CD4-positive, alpha-beta T cell (primary cell): ENCODE results near the gene POC1B. TPM values are rescaled to one million over a fixed set of nuclear protein-coding genes. Genes with fewer than 3 reads are reported as not detected.

Experiments
- ATAC-seq: fragments of 200-7000 bp; cut with Tn5 transposase; one replicate; pipeline ENCODE4 v1.10.0; 2022; ENCODE audit warnings: mild to moderate bottlenecking; ENCODE audit not compliant: poor library complexity
- CTCF ChIA-PET: fragments of 350-600 bp; sonication (Branson Sonifier 250); formaldehyde crosslinking; loops from one replicate; lab custom pipeline; 2021; ENCODE audit warnings: antibody characterized with exemption, inconsistent platforms; lab: Charles Lee
- POLR2A ChIA-PET: fragments of 350-600 bp; sonication (Branson Sonifier 250); formaldehyde crosslinking; loops from one replicate; lab custom pipeline; 2021; ENCODE audit warnings: antibody characterized with exemption, inconsistent platforms; lab: Charles Lee
- DNase-seq, 14 experiments: peaks; one replicate each; pipeline ENCODE4 v3.0.0-alpha.2; 2013 to 2020; ENCODE audit warnings: mixed read lengths in 2 of 14
- H3K27ac ChIP-seq, 2 donors: one replicate each; pipeline versions ENCODE4 v1.5.1 to v1.7.0; 2013; ENCODE audit warnings: low read length in 2 of 2, low read depth in 1 of 2, mild to moderate bottlenecking in 1 of 2
- H3K27me3 ChIP-seq, 2 experiments: 1 replicate in 1 of 2; 2 replicates in 1 of 2; pipeline versions ENCODE4 v1.6.1 to v1.7.0; 2013; ENCODE audit warnings: low read length in 2 of 2, control low read depth in 1 of 2, mild to moderate bottlenecking in 1 of 2, moderate library complexity in 1 of 2; ENCODE audit not compliant: insufficient read depth in 2 of 2, control insufficient read depth in 1 of 2
- H3K36me3 ChIP-seq: one replicate; pipeline ENCODE4 v1.6.1; 2013; ENCODE audit warnings: low read length, control low read depth; ENCODE audit not compliant: insufficient read depth
- H3K4me1 ChIP-seq: one replicate; pipeline ENCODE4 v1.6.1; 2013; ENCODE audit warnings: low read length, control low read depth; ENCODE audit not compliant: insufficient read depth
- H3K4me3 ChIP-seq: one replicate; pipeline ENCODE4 v1.5.1; 2013; ENCODE audit warnings: mild to moderate bottlenecking, low read length, moderate library complexity
- H3K9me3 ChIP-seq, 2 experiments: 1 replicate in 1 of 2; 2 replicates in 1 of 2; pipeline versions ENCODE4 v1.6.1 to v1.7.0; 2013; ENCODE audit warnings: low read length in 2 of 2, mild to moderate bottlenecking in 2 of 2, control low read depth in 1 of 2, moderate library complexity in 1 of 2; ENCODE audit not compliant: control insufficient read depth in 1 of 2, insufficient read depth in 1 of 2
- H3K27ac Mint-ChIP-seq: one replicate; pipeline ENCODE4 v1.8.0; 2020; ENCODE audit warnings: mixed read lengths
- H3K27me3 Mint-ChIP-seq: one replicate; pipeline ENCODE4 v1.8.0; 2021; ENCODE audit warnings: mixed read lengths
- H3K36me3 Mint-ChIP-seq: one replicate; pipeline ENCODE4 v1.8.0; 2021; ENCODE audit warnings: low read depth, mixed read lengths
- H3K4me1 Mint-ChIP-seq: one replicate; pipeline ENCODE4 v1.8.0; 2021; ENCODE audit warnings: low read depth, mixed read lengths
- H3K4me3 Mint-ChIP-seq: one replicate; pipeline ENCODE4 v1.8.0; 2020; ENCODE audit warnings: mild to moderate bottlenecking, mixed read lengths
- H3K9me3 Mint-ChIP-seq: one replicate; pipeline ENCODE4 v1.8.0; 2020; ENCODE audit warnings: mixed read lengths
- intact Hi-C, 2 experiments: fragments of 100-400 bp; cut with DNase I in 1 of 2; cut with micrococcal nuclease in 1 of 2; formaldehyde crosslinking; loops; one replicate each; pipeline versions ENCODE4 v1.15.1 to v1.9.0; 2023 to 2025; cut with DNase I, micrococcal nuclease
- total RNA-seq, 174 experiments: library from RNA in 2 of 174; stranded (reverse) in 2 of 174; gene quantifications; one replicate each; pipeline ENCODE4 v1.2.3 and lab custom pipeline; 2021 to 2026
- TF ChIP-seq, protein P1 (sequence below): fragments of 200-600 bp; IDR thresholded peaks from one replicate; pipeline ENCODE4 v1.8.0; 2022; ENCODE audit warnings: antibody characterized with exemption, mild to moderate bottlenecking

POC1B gene
- total RNA-seq, 2 experiments from 2014 or later: 14.9 to 16.2 TPM

DNA sequence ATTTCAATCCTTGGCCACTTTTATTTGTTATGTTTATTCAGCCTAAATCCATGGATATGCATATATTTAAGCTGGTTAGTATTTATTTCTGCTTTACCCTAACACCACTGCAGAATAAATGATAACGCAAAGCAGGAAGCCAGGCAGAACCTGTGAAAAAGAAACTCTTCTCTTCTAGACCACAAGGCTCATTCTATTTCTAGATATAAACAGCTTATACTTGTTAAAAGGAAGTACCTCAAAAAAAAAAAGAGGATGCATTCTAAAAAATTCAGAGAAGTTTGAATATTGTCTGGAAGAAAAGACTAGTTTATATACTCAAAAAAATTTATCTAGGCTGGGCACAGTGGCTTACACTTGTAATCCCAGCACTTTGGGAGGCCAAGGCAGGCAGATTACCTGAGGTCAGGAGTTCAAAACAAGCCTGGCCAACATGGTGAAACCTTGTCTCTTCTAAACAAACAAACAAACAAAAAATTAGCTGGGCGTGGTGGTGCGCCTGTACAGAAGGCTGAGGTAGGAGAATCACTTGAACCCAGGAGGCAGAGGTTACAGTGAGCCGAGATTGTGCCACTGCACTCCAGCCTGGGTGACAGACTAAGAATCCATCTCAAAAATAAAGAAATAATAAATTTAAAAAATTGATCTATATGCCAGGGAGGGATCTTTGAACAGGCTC, 57.1 kb downstream of the POC1B start:
- Mint-ChIP-seq H3K27me3 (no peaks in the 10 kb centered on the region), H3K4me3 (peak overlapping the region; percentile 66), H3K9me3 (no peaks in the 10 kb centered on the region), H3K36me3 (no peaks in the 10 kb centered on the region), H3K4me1 (peaks cover 47% of the 10 kb centered on the region), H3K27ac (peak overlapping the region; percentile 82)
- Histone ChIP-seq H3K36me3 (no peaks in the 10 kb centered on the region), H3K9me3 (no peaks in the 10 kb centered on the region), H3K27ac (peak overlapping the region; percentile 34 to 62), H3K4me1 (peaks cover 17% of the 10 kb centered on the region), H3K27me3 (no peaks in the 10 kb centered on the region), H3K4me3 (no peak overlapping the region)
- ChIA-PET CTCF (interaction anchor here (0.8 to 2.2 kb wide), 3 partner anchors 438 to 451 kb away, joined by 3 to 6 read pairs (median 3); no protein-coding TSS in a partner anchor), POLR2A (interaction anchor here (0.7 to 2.9 kb wide), 4 partner anchors 57 to 831 kb away, joined by 3 to 25 read pairs (median 3); partner anchors contain the start of genes DUSP6, GALNT4 and POC1B)
- ATAC-seq: peak; percentile 82
- peak in 3 of 14 experiments; percentile 25 to 80 (median 29) for DNase-seq
- TF ChIP-seq, protein P1, sequence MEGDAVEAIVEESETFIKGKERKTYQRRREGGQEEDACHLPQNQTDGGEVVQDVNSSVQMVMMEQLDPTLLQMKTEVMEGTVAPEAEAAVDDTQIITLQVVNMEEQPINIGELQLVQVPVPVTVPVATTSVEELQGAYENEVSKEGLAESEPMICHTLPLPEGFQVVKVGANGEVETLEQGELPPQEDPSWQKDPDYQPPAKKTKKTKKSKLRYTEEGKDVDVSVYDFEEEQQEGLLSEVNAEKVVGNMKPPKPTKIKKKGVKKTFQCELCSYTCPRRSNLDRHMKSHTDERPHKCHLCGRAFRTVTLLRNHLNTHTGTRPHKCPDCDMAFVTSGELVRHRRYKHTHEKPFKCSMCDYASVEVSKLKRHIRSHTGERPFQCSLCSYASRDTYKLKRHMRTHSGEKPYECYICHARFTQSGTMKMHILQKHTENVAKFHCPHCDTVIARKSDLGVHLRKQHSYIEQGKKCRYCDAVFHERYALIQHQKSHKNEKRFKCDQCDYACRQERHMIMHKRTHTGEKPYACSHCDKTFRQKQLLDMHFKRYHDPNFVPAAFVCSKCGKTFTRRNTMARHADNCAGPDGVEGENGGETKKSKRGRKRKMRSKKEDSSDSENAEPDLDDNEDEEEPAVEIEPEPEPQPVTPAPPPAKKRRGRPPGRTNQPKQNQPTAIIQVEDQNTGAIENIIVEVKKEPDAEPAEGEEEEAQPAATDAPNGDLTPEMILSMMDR: no peak
- intact Hi-C loops: loop anchor here in 1 of 2 experiments (10.0 kb wide), 1 partner anchor 224 kb away; no protein-coding TSS in a partner anchor

DNA sequence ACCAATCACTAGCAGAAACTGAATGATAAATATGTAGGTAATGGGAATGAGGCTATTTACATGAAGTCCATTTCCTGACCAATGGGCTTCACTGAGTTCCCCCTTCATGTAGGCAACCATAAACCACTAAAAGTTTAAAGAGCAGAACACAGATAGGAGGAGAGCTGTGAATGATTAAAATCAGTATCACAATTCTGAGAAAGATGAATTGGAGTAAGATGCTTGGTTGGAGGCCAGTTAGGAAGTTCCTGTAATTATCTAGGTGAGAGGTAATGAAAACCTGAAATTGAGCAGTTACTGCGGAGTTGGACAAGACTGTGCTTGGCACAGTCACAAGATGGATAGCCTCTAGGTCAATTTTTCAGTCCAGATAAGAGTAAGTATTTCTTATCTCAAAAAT, 57.8 kb downstream of the POC1B start:
- no peaks in the 10 kb centered on the region for H3K27me3 ChIP-seq
- H3K27me3 Mint-ChIP-seq: no peaks in the 10 kb centered on the region
- DNase-seq (no peak), ATAC-seq (no peak)
- POLR2A ChIA-PET: interaction anchor here (0.7 to 2.9 kb wide), 5 partner anchors 58 to 832 kb away, joined by 3 to 25 read pairs (median 3); partner anchors contain the start of genes DUSP6, GALNT4 and POC1B
- H3K4me1 Mint-ChIP-seq: peaks cover 47% of the 10 kb centered on the region
- peaks cover 17% of the 10 kb centered on the region for H3K4me1 ChIP-seq
- H3K9me3 ChIP-seq: no peaks in the 10 kb centered on the region
- H3K4me3 Mint-ChIP-seq: no peak overlapping the region
- no peaks in the 10 kb centered on the region for H3K36me3 Mint-ChIP-seq
- no peaks in the 10 kb centered on the region for H3K9me3 Mint-ChIP-seq
- TF ChIP-seq, protein P1: no peak
- H3K27ac Mint-ChIP-seq: peak overlapping the region; percentile 82
- H3K36me3 ChIP-seq: no peaks in the 10 kb centered on the region
- CTCF ChIA-PET: interaction anchor here (0.8 to 2.2 kb wide), 3 partner anchors 437 to 451 kb away, joined by 3 to 6 read pairs (median 3); no protein-coding TSS in a partner anchor
- H3K27ac ChIP-seq: no peak overlapping the region
- intact Hi-C loops: loop anchor here in 1 of 2 experiments (10.0 kb wide), 1 partner anchor 223 kb away; no protein-coding TSS in a partner anchor
- H3K4me3 ChIP-seq: no peak overlapping the region

DNA sequence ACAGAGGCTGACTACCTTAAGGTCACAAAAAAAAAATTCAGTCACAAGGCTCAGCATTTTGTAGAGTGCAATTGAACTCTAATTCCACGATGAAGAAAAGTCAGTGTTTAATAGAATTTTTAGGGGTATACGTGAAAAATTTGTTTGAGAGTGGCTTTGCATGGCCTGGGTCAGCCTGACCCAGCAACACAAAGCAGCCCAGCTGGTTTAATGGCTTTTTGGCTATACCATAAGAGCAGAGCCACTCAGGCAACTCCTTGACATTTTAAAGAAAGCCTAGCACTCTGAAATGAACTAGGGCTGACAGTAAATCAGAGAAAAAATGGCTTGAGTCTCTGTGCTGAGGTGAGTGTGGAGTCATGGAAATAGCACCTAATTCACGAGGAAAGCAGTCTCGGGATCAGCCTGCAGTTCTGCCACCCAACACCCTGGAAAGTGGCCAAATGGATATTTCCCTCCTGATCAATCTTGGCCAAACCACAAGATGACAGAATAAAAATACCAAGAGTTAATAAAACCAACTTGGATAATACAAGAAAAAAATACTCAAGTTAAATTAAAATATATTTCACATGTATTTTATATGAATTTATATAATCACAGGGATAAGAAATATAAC, 60.8 kb downstream of the POC1B start:
- peaks cover 17% of the 10 kb centered on the region for H3K4me1 ChIP-seq
- CTCF ChIA-PET: interaction anchor here (0.7 kb wide), 1 partner anchor 134 kb away, joined by 3 read pairs; no protein-coding TSS in a partner anchor
- Mint-ChIP-seq H3K9me3 (no peaks in the 10 kb centered on the region), H3K4me3 (no peak overlapping the region), H3K36me3 (peaks cover 5% of the 10 kb centered on the region), H3K27ac (no peak overlapping the region), H3K4me1 (peaks cover 42% of the 10 kb centered on the region), H3K27me3 (no peaks in the 10 kb centered on the region)
- H3K27ac ChIP-seq: no peak overlapping the region
- H3K4me3 ChIP-seq: no peak overlapping the region
- no peaks in the 10 kb centered on the region for H3K36me3 ChIP-seq
- intact Hi-C loops: loop anchor here in 1 of 2 experiments (5.0 to 10.0 kb wide), 2 partner anchors 220 to 1353 kb away; no protein-coding TSS in a partner anchor
- ATAC-seq (no peak), DNase-seq (no peak)
- POLR2A ChIA-PET: no interaction called here
- TF ChIP-seq, protein P1: no peak
- no peaks in the 10 kb centered on the region for H3K9me3 ChIP-seq
- no peaks in the 10 kb centered on the region for H3K27me3 ChIP-seq
